DMS53 treated with DMSO at 0.1 percent for 48 hours (cell line): ENCODE data around the gene ZNF385D.

Source experiments
- DNase-seq: peaks from one replicate; lab custom pipeline; 2025; ENCODE audit not compliant: unreplicated experiment; lab: John Stamatoyannopoulos, UW

ZNF385D gene

DNA sequence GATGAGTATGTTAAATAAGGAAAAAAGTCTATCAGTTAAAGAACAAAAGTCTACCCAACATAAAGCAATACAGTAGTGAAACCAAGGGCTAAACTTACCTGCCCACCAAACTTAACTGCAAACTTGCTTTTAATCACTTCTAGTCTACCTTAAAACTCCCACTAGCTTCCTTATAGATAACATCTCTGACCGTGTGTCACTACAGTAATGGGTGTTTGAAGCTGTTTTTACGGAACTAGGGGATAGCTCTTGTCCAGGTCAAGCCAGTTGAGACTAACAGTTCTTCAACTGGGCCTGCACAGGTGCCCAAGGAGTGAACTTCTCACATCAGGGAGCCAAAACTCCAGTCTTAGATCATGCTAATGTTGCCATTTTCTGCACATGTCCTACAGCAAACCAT lies 132.3 kb downstream of the ZNF385D start:
- DNase-seq, result no peak

DNA sequence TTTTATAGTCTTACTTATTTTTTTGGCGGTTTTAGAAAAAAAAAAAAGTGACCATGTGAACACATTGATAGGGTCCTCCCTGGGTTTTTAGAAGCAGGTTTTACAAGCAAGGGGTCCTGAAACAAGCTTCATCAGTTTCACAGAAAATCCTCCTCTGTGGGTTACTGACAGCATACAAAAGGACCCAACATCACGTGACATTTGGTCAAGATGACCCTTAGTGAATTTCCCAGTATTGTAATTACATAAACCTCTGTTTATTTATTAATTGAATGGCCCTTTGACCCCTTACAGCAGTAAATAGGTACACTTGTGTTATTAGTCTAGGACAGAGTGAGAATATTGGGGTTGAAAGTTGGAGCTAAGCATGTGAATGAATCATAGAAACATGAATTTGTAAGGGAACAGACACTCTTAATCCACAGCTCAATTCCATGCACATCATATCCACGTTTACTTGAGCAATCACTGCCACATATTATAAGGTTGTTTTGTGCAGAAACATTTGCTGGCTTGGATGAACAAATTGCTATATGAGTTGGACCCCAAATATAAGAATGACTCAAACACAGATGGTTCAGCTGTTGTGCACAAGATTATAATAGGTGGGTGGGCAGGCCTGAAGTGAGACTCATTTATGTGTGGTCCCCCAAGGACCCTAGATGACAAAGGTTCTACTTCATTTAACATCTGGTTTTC lies 137.5 kb downstream of the ZNF385D start:
- no peak for DNase-seq

DNA sequence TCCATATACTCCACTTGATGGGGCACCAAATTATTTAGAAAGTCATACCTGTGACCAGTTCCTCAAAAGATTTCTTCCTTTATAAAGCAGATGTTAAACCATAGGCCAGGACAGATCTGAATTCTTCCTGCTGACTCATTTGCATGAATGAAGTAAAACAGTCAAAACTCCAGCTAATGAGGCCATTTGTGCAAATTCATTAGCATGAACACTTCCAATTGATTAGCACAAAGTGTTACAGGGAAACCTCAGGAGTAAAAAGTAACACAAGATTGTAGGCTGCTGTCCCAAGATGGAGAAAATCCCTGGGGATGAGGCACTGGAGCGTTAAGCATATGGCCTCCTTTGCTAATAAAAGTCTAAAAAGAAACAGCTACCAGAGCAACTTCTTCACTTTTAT lies 149.8 kb downstream of the ZNF385D start:
- no peak for DNase-seq

DNA sequence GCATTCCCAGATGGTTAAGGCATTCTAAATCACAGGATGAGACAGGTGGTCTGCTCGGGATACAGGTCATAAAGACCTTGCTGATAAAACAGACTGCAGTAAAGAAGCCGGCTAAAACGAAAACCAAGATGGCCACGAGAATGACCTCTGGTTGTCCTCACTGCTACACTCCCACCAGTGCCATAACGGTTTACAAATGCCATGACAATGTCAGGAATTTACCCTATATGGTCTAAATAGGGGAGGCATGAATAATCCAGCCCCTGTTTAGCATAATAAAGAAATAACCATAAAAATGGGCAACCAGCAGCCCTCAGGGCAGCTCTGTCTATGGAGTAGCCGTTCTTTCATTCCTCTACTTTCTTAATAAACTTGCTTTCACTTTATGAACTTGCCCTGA lies 151.1 kb downstream of the ZNF385D start:
- no peak for DNase-seq

DNA sequence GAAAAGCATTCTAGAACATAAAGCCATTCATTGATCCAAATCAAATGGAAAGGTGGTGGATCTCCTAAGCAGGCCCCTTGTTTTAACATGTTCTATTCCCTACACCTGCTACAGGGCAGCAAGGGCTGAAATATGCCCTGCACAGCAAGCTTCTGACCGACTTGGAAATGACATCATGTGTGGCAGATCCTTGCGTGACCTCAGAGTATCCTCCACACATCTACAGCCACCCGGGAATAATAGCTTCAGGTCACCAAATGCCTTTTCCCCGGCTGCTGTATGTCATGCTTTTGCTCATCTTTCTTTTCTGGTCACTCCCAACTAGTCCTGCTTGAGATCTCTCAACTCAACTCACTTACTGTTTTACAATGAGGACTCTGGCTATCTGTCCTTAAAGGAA lies 158.2 kb downstream of the ZNF385D start:
- no peak for DNase-seq

DNA sequence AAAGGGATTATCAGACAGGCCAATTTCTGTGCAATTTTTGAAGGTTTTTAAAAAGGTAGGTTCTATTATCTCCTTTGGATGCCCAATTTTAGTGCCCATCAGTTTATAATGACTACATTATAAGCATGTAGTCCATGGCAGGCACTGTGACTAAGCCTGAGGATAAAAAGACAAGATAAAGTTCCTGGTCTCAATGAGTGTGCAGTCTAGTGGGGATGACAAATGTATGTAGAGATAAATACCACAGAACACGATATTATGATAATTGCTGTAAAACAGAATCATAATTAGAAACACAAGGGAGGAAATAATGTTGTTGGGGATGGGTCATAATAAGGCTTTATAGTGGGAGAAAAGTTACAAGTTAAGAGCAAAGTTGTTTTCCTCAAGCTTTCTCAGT lies 163.1 kb downstream of the ZNF385D start:
- no peak for DNase-seq

DNA sequence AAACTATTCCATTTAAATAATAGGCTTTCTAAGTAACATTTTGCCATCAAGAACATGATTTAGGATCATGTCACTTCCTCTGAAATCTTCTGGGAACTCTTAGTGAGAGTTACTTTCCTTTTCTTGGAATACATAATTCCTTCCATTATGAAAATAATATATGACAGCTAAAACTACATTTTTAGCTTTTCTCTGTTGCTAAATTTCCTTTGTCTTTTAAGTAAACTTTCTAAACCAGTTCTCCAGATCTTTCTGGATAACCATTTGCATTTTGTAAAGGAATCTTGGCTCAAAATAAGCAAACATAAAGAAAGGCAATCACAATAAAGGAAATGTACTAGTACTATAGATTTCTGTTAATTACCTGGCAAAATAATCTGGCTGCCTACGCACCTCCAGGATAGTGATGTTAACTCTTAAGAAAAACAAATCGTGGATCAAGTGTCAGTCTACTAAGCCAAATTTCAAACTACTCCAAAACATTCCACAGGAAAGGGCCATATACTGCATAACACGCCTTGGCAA lies 165.7 kb downstream of the ZNF385D start:
- DNase-seq, result no peak

DNA sequence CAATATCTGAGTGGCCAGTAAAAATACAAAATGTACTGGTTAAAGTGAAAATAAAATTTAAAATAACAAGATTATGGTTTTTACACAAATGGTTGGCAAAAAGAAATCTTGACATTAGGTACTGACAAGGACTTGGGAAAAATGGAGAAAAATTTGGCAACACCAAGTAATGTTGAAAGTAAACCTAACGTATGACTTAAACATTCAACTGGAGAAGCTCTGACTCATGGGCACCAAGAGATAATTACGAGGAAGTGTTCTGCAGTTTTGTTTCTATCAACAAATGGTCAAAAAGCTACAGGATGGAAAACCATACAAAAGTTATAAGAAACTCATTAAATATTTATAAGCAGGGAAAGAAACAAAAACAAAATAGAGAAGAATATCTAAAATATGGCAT lies 177.7 kb downstream of the ZNF385D start:
- DNase-seq, result no peak

DNA sequence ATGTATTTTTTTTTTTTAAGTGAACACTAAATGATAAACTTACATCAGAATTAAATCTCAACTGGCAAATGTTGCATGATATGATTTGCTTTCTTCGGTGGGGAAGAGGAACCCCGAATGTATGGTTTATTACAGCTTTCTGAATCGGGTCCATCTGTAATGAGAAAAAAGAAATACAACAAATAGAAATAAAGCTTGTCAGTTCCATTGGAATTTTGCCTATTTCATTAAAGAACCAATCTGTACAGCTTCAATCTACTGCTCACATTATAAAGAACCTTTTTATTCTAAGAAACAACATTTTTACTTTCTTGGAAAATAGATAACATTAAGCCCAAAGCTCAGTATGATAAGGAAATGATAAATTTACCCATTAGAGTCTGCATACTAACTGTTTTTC lies 186.5 kb downstream of the ZNF385D start:
- DNase-seq, result no peak

DNA sequence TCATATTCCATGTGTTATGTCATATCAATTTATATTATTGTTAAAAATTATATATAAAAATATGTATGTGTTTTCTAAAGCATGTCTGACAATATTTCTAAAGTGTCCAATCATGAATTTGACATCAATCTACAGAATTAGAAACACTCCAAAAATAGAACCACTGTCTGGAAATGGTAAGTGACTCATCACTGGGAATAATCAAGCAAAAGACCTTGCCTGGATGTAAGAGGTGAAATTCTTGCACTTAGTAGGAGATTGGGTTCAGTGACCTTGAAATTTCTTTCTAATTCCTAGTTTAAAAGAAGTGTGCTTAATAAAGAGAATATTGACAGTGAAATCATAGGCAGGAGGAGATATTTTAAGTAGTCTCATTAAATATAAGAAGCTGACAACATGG lies 188.8 kb downstream of the ZNF385D start:
- DNase-seq, result no peak

DNA sequence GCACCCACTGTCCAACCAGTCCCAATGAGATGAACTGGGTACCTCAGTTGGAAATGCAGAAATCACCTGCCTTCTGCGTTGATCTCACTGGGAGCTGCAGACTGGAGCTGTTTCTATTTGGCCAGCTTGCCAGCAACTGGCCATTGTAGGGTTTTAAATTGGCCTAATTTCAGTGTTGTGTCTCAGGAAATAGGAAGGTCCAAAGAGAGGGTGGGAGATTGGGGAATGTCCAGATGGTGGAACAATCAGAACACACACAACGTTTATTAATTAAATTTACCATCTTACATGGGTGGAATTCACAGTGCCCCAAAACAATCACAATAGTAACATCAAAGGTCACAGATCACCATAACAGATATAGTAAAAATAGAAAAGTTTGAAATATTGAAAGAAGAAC lies 189.5 kb downstream of the ZNF385D start:
- no peak for DNase-seq

DNA sequence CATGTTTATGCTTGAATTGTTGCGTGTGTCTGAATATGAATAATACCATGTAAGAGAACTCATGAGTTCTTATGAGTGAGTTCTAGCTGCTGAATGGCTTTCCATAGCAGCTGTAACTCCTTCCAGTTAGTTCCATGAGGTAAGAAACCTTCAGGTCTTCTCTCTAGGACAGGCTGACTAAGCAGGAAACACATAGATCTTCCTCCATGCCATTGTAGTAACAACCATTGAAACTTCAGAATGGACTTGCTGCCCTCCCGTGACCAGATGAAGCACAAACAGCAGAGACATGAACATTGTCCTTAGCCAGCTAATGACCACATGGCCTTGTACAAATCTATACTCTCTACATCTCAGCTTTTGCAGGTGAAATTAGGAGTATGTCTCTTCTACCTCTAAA lies 200.0 kb downstream of the ZNF385D start:
- peak; percentile 0 for DNase-seq

DNA sequence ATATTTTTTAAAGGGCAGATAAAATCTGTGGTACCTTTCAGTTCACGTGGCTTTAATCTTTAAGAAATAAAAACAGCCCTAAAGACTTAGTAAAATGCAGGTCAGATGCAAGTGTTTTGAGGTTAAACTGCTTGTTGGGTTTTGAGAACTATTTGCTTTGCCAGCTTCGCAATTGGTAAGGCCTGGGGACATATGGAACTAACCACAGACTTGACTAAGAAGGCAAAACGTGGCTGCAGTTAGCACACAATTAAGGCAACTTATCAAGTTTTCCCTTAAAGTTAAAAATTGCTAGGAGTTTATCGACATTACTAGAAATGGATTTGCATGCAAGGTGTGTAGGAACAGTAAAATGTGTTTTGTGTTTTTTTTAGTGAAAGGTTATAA lies 206.9 kb downstream of the ZNF385D start:
- DNase-seq, result no peak

DNA sequence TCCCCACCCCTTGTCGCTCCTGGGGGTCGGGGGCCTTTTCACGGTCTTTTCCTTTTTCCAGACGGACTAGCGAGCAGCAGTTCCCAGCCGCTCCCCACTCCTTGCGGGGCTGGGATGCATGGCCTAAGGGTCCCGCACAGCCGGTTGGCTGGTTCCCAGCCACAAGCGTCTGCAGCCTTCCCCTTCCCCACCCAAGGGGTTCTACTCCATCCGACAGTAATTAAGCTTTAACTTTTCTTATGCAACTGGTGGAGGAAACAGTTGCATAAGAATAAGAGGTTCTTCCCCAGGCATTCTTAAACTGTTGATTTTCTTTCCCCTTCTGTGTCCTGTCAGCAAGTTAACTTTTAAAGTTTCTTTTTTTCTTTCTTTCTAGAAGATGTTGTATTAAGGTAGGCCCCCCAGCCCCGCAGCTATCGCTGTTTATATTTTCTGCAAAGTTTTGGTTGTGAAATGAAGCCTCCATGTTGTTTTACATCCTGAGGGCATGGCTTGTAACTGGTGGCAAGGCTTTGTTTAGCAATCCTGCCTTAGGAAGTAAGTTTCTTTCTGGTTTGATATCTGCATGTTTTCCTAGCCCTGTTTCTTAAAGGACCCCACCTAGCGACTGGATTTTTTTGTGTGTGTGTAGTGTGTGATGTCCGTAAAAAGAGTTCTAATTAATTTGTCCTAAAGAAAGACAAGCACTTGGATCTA lies 207.5 kb downstream of the ZNF385D start:
- no peak for DNase-seq

DNA sequence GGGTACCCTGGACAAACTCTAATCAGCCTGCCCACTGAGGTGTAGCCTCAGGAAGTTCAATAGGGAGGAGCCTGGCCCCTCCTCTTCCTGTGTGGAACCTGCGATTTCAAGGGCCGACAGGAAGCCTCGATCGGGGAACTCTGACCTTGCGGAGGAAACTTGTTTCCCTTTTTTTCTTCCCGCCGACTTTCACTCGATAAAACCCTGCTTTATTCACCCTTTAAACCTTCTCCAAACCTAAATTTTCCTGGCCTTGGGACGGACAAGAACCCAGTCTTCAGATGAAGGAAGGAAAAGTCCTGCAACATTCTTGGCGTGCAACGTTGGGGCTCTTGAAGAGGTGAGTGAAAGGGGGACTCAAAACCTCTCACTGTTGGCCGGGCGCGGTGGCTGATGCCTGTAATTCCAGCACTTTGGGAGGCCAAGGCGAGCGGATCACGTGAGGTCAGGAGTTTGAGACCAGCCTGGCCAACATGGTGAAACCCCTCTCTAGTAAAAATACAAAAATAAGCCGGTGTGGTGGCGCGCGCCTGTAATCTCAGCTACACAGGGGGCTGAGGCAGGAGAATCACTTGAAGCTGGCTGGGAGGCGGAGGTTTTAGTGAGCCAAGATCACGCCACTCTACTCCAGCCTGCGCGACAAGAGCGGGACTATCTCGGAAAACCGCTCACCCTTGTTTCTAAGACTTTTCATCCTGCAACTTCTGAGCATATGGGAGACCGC lies 208.2 kb downstream of the ZNF385D start:
- no peak for DNase-seq

DNA sequence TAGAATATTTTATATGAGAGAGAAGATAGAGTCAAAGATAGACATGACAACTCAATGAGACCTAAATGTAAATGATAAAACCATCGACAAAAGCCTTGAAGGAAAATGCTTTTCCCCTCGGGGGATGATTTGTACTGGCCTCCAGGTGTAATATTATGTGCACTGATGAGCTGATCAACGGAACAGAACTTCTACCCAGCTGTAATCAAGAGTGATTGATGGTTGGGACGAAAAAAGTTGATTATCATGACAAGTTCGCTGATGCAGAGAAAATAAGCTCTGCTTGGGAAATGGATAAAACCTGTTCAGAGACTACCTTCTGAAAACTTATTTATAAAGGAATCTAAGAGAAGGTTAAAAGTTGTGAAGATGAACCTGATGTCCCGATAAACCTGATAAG lies 210.7 kb downstream of the ZNF385D start:
- DNase-seq, result no peak

DNA sequence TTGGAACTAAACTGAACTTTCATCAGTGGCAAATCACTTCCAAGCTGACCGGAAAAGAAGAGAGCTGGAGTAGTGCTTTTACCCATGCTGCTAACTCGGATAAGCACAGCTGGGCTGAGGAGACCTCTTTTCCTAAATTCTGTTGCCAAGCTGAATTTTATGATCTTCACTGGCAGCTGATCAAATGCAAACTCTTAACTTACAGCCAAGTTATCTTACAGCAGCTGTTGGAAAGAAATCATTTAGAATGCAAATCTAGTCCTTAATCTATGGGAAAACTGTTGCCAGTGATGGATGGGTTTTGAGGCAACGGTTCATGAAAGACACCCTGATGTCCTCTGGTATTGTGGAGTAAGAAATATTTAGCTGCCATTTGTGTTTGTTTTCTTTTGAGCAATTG lies 216.5 kb downstream of the ZNF385D start:
- no peak for DNase-seq

DNA sequence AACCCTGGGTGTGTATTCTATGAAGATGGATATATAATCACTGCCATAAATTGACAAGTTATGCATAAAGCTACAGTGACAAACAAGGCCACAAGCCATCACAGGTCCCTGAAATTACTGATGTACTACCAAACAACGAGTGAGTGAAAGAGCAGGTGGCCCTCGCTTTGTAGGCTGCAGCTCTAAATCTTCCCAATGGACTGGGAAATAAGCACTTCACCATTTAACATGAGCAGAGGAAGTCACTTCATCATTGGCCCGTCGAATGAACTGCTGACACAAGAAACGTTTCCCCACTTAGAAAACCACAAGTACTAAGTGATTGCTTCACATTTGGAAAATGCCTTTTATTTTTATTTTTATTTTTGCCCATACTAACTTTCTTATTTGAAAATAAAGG lies 218.0 kb downstream of the ZNF385D start:
- no peak for DNase-seq

DNA sequence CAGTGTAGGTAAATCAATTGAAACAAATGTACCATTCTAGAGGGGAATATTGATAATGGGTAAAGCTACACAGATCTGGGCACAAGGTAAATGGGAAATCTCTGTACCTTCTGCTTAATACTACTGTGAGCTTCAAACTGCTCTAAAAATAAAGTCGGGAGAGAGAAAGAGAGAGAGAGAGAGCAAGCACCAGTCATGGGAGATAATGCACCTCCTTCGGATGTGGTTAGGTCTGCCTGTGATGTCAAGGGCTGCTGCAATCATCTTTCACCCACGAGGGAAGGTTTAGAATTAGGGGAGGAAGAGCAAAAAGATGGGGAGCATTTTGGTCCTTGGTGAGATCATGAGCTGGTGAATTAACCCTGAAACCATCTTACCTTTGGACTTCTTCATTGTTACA lies 219.1 kb downstream of the ZNF385D start:
- DNase-seq, result no peak

DNA sequence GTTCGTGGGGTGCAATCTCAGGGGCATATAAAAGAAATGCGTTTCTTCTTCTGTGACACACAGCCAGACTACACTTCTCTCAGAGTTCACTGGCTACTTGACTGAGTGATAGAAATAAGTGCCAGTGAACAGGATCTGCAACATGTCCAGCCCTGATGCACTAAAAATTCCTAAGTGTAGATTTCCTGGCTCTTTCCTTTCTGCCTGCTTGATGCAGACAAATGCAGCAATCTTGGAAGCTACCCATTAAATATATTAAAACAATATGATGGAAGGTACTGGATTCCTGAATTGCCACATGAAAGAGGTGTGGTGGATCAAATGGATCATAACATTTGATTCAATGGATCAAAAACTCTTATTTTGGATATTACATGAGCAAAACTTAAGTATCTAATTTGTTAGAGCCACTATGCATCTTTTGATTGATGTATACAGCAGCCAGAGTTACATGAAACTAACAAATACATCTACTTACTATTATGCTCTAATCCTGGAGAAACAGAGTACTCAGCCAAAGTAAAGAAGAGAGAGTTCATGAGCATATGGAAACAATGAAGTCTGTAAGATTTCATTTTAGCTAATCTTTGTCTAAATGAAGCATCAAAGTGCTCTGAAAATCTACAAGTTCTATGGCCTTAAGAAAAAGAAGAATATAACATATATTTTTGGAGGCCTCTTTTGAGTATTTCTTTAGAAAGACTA lies 222.6 kb downstream of the ZNF385D start:
- no peak for DNase-seq

DNA sequence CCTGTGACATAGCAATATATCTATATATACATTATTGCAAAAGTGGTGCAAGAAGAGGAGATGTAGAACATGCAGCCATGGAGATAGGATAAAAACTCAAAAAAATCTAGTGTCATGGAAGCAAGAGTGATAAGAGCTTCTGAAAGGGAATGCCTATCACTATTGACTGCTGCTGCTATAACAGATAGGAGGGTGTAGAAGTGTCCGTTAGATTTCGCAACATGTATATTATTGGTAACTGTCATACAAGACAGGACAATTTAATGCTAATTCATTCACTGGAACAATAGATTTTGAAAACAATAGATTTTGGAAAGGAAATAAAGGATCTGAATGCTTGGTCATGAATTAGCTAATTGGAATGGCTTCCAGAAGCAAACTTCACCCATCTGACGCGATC lies 224.5 kb downstream of the ZNF385D start:
- no peak for DNase-seq

DNA sequence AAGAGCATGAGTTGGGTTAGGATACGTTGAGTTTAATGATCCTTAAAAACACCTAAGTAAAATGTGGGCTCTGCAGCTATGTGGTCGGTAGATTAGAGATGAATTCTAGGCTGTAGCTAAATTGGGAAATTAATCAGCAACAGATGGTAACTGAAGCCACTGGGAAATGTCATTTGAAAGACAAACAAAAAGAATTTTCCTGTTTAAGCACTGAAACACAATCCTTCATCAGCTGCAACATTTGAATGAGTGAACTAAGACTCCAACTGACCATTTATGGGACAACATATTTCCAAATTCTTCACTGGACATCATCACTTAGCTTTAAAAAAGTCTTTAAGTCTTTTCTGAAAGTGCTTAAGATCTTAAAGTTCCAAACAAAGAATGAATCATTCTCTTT lies 226.9 kb downstream of the ZNF385D start:
- DNase-seq, result no peak
